HEK293 (cell line): ENCODE measurements around the gene AZIN2.

ENCODE experiments used
- KLF7 ChIP-seq: fragments of 450-650 bp; formaldehyde crosslinking; IDR thresholded peaks from 2 replicates; pipeline ENCODE4 v1.5.1; 2016; ENCODE audit warnings: missing biosample characterization, missing genetic modification characterization, borderline replicate concordance
- TSHZ1 ChIP-seq: fragments of 450-650 bp; formaldehyde crosslinking; IDR thresholded peaks from 2 replicates; pipeline ENCODE4 v1.5.1; 2016; ENCODE audit warnings: missing biosample characterization, missing genetic modification characterization, borderline replicate concordance
- YY2 ChIP-seq: fragments of 450-650 bp; formaldehyde crosslinking; IDR thresholded peaks from 2 replicates; pipeline ENCODE4 v1.5.1; 2016; ENCODE audit warnings: missing biosample characterization, missing genetic modification characterization
- ZIC2 ChIP-seq: fragments of 450-650 bp; formaldehyde crosslinking; IDR thresholded peaks from 2 replicates; pipeline ENCODE4 v1.5.1; 2016; ENCODE audit warnings: missing biosample characterization, missing genetic modification characterization
- ZNF10 ChIP-seq: fragments of 450-650 bp; formaldehyde crosslinking; IDR thresholded peaks from 2 replicates; pipeline ENCODE4 v1.5.1; 2017; ENCODE audit warnings: missing biosample characterization, missing genetic modification characterization
- ZNF138 ChIP-seq: fragments of 450-650 bp; formaldehyde crosslinking; IDR thresholded peaks from 2 replicates; pipeline ENCODE4 v1.5.1; 2016; ENCODE audit warnings: missing biosample characterization, missing genetic modification characterization, borderline replicate concordance
- ZNF174 ChIP-seq: fragments of 450-650 bp; formaldehyde crosslinking; IDR thresholded peaks from 2 replicates; pipeline ENCODE4 v1.5.0; 2017; ENCODE audit warnings: missing biosample characterization, mild to moderate bottlenecking, missing genetic modification characterization
- ZNF214 ChIP-seq: fragments of 450-650 bp; formaldehyde crosslinking; IDR thresholded peaks from 2 replicates; pipeline ENCODE4 v1.5.1; 2017; ENCODE audit warnings: missing biosample characterization, mild to moderate bottlenecking, missing genetic modification characterization, borderline replicate concordance
- ZNF221 ChIP-seq: fragments of 450-650 bp; formaldehyde crosslinking; IDR thresholded peaks from 2 replicates; pipeline ENCODE4 v1.5.1; 2017; ENCODE audit warnings: missing biosample characterization, missing genetic modification characterization, borderline replicate concordance
- ZNF24 ChIP-seq: fragments of 450-650 bp; formaldehyde crosslinking; IDR thresholded peaks from 2 replicates; pipeline ENCODE4 v1.5.1; 2016; ENCODE audit warnings: missing biosample characterization, missing genetic modification characterization
- ZNF26 ChIP-seq: fragments of 450-650 bp; formaldehyde crosslinking; IDR thresholded peaks from 2 replicates; pipeline ENCODE4 v1.5.1; 2016; ENCODE audit warnings: missing biosample characterization, missing genetic modification characterization
- ZNF274 ChIP-seq, 2 experiments: fragments of 200-500 bp in 1 of 2; fragments of 450-650 bp in 1 of 2; sonication (Bioruptor generic) in 1 of 2; formaldehyde crosslinking in 1 of 2; IDR thresholded peaks; 2 replicates each; pipeline versions ENCODE4 v1.5.1 to v1.6.1; 2014 to 2016; ENCODE audit warnings: borderline replicate concordance in 1 of 2, inconsistent platforms in 1 of 2, low read length in 1 of 2, missing biosample characterization in 1 of 2, missing genetic modification characterization in 1 of 2
- ZNF292 ChIP-seq: fragments of 450-650 bp; formaldehyde crosslinking; IDR thresholded peaks from 2 replicates; pipeline ENCODE4 v1.5.1; 2016; ENCODE audit warnings: low read depth, missing biosample characterization, missing genetic modification characterization, borderline replicate concordance
- ZNF335 ChIP-seq: fragments of 450-650 bp; formaldehyde crosslinking; conservative IDR thresholded peaks from 2 replicates; pipeline ENCODE4 v1.5.1; 2016; ENCODE audit warnings: missing biosample characterization, missing genetic modification characterization
- ZNF391 ChIP-seq: fragments of 450-650 bp; formaldehyde crosslinking; IDR thresholded peaks from 2 replicates; pipeline ENCODE4 v1.5.1; 2016; ENCODE audit warnings: low read depth, missing biosample characterization, missing genetic modification characterization, borderline replicate concordance
- ZNF398 ChIP-seq: fragments of 450-650 bp; formaldehyde crosslinking; IDR thresholded peaks from 2 replicates; pipeline ENCODE4 v1.5.1; 2017; ENCODE audit warnings: missing biosample characterization, missing genetic modification characterization
- ZNF48 ChIP-seq: fragments of 450-650 bp; formaldehyde crosslinking; IDR thresholded peaks from 2 replicates; pipeline ENCODE4 v1.5.1; 2016; ENCODE audit warnings: missing biosample characterization, missing genetic modification characterization
- ZNF510 ChIP-seq: fragments of 450-650 bp; formaldehyde crosslinking; IDR thresholded peaks from 2 replicates; pipeline ENCODE4 v1.5.1; 2018; ENCODE audit warnings: mild to moderate bottlenecking, missing genetic modification characterization, missing biosample characterization; ENCODE audit not compliant: insufficient replicate concordance
- ZNF513 ChIP-seq: fragments of 450-650 bp; IDR thresholded peaks from 2 replicates; pipeline ENCODE4 v1.5.1; 2018; ENCODE audit warnings: missing biosample characterization, missing genetic modification characterization
- ZNF561 ChIP-seq: fragments of 450-650 bp; IDR thresholded peaks from 2 replicates; pipeline ENCODE4 v1.5.1; 2018; ENCODE audit warnings: missing biosample characterization, missing genetic modification characterization, borderline replicate concordance
- ZNF624 ChIP-seq: fragments of 450-650 bp; formaldehyde crosslinking; IDR thresholded peaks from 2 replicates; pipeline ENCODE4 v1.5.1; 2017; ENCODE audit warnings: missing biosample characterization, missing genetic modification characterization
- ZNF658 ChIP-seq: fragments of 450-650 bp; formaldehyde crosslinking; IDR thresholded peaks from 2 replicates; pipeline ENCODE4; 2016; ENCODE audit warnings: missing biosample characterization, missing genetic modification characterization
- ZNF664 ChIP-seq: fragments of 450-650 bp; formaldehyde crosslinking; IDR thresholded peaks from 2 replicates; pipeline ENCODE4 v1.5.1; 2016; ENCODE audit warnings: missing biosample characterization, missing genetic modification characterization
- ZNF677 ChIP-seq: fragments of 450-650 bp; IDR thresholded peaks from 2 replicates; pipeline ENCODE4 v1.5.0; 2018; ENCODE audit warnings: missing biosample characterization, mild to moderate bottlenecking, missing genetic modification characterization, moderate library complexity
- ZNF701 ChIP-seq: fragments of 450-650 bp; formaldehyde crosslinking; IDR thresholded peaks from 2 replicates; pipeline ENCODE4 v1.5.1; 2016; ENCODE audit warnings: missing biosample characterization, missing genetic modification characterization
- ZNF776 ChIP-seq: fragments of 450-650 bp; formaldehyde crosslinking; IDR thresholded peaks from 2 replicates; pipeline ENCODE4 v1.5.0; 2017; ENCODE audit warnings: missing biosample characterization, missing genetic modification characterization, borderline replicate concordance

The AZIN2 gene

GRCh38 chr1:33127001-33127823 is 46.3 kb downstream of the AZIN2 start (continued):
- TF ChIP-seq ZNF776 (no peak), ZNF664 (tag by site-specific recombination) (peak; percentile 72; the same call in 1 of the 2 replicates), ZNF274 (IDR thresholded peaks at IDR 0.05; ENCODE audit: low read length) (no peak), ZNF274 (tag by site-specific recombination; IDR thresholded peaks at IDR 0.05; ENCODE audit: borderline replicate concordance) (no peak), ZNF174 (tag by site-specific recombination) (no peak), ZNF26 (no peak), ZNF513 (tag by site-specific recombination) (0 out of 2 replicates have a peak, but pooled peaks have one; percentile 41), ZNF624 (tag by site-specific recombination) (no peak), ZNF658 (no peak), ZIC2 (0 out of 2 replicates have a peak, but pooled peaks have one; percentile 25), ZNF48 (tag by site-specific recombination) (no peak), ZNF677 (tag by site-specific recombination) (no peak), TSHZ1 (tag by site-specific recombination) (0 out of 2 replicates have a peak, but pooled peaks have one; percentile 14), ZNF398 (tag by site-specific recombination) (no peak), ZNF561 (tag by site-specific recombination) (peak; percentile 91), ZNF391 (tag by site-specific recombination) (peak; percentile 60; the same call in 1 of the 2 replicates), ZNF214 (no peak), ZNF24 (tag by site-specific recombination) (peak; percentile 46; the same call in 1 of the 2 replicates), ZNF701 (tag by site-specific recombination) (no peak), YY2 (tag by site-specific recombination) (peak; percentile 39; the same call in 1 of the 2 replicates), ZNF292 (tag by site-specific recombination) (no peak), KLF7 (tag by site-specific recombination) (no peak), ZNF335 (tag by site-specific recombination) (peak; percentile 79), ZNF221 (no peak), ZNF510 (tag by site-specific recombination) (no peak), ZNF138 (no peak), ZNF10 (tag by site-specific recombination) (no peak)
